ENCODE data around the gene IL3.

- TF ChIP-seq, protein P1, sequence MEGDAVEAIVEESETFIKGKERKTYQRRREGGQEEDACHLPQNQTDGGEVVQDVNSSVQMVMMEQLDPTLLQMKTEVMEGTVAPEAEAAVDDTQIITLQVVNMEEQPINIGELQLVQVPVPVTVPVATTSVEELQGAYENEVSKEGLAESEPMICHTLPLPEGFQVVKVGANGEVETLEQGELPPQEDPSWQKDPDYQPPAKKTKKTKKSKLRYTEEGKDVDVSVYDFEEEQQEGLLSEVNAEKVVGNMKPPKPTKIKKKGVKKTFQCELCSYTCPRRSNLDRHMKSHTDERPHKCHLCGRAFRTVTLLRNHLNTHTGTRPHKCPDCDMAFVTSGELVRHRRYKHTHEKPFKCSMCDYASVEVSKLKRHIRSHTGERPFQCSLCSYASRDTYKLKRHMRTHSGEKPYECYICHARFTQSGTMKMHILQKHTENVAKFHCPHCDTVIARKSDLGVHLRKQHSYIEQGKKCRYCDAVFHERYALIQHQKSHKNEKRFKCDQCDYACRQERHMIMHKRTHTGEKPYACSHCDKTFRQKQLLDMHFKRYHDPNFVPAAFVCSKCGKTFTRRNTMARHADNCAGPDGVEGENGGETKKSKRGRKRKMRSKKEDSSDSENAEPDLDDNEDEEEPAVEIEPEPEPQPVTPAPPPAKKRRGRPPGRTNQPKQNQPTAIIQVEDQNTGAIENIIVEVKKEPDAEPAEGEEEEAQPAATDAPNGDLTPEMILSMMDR (IDR thresholded peaks at IDR 0.05), result no peak
- no peak for TF ChIP-seq POLR2A (IDR thresholded peaks at IDR 0.05)
These were observed 34.6 kb downstream of the IL3 start for GRCh38 chr5:132095077-132095410.
